HG03196 (cell line): Measurements from ENCODE around the gene SEMG2.

ENCODE experiments used
- ATAC-seq: cut with Tn5 transposase; IDR thresholded peaks from one replicate; pipeline ENCODE4 v1.9.1; 2021; ENCODE audit not compliant: unreplicated experiment

SEMG2 gene

DNA sequence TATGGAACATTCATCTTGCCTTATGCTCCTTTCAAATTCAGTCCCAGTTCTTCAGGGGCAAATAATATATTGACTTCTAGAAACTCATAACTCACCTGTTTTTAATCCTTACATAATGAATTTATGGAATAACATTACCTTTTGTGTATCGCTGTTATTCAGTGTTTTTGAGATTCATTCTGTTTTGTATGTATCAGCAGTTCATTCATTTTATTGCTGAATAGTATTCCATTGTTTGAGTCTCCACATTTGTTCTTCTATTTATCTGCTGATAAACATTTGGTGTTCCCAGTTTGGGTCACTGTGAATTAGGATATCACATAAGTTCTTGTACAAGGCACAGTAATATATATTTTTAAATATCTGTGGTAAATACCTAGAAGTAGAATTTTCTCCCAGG is 5.1 kb downstream of the SEMG2 start:
- no peak for ATAC-seq

DNA sequence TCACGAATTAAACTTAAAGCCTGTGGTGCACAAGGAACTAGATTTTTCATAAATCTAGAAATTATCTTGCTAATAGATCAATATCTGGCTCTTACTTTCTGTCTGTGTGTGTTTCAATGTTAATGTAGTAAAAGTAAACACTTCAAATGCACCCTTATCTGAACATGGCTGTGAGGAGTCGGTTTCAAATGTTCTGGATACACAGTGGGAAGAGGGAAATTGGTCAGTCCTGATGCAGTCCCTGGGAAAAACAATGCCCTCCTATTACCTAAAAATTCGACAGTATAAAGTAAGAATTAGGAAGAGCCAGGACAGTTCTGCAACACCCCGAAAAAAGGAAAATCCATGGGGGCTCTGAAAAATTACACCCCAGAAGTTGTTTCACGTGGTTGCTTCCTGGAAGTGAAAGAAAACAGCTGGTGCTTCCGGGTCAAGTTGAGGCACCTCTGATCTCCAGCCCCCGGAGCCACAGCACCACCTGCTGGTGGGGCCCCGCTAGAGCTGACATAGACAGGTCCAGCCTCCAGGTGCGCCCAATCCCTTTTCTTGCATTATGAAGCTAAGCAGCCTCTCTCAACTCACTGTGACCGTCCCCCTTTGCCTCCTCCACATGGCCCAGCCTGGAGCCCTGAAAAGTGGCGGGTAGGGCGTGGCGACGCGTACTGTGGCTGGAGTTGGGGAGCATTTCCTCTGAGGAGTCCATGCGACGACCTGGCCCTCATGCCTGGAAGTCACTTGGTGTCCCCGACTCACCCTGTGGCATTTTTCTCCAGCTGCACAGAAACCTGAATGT is 8.3 kb downstream of the SEMG2 start:
- no peak for ATAC-seq

DNA sequence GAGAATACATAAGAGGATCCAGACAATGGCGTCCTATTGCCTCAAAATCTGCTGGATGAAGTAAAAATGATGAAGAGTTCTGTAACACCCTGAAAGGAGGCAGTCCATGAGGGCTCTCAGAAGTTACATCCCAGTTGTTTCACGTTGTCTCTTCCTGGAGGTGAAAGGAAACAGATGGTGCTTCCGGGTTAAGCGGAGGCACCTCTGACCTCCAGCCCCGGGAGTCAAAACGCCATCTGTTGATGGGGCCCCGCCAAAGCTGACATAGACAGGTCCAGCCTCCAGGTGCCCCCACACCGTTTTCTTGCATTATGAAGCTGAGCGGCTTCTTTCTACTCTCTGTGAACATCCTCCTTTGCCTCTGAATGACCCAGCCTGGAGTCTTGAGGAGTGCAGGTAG is 9.5 kb downstream of the SEMG2 start:
- ATAC-seq = no peak

DNA sequence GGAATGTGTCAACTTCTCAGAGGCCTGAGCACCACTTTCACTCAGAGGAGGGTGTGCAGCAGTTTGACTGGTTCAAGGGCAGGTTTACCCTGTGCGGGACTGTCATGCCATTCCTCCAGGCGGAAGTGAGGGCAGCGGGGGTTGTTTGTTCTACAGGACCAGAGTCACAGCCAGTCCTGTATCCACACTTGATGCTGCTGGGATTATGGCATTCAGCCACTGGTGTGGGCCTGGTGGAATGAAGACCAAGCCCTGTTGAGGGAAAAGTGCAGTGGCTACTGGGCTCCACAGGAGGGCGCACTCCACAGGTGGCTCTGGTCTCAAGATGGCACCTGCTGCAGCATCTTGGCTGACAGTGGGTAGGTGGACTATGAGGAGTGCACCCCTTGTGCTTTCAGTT is 14.8 kb downstream of the SEMG2 start:
- no peak for ATAC-seq

DNA sequence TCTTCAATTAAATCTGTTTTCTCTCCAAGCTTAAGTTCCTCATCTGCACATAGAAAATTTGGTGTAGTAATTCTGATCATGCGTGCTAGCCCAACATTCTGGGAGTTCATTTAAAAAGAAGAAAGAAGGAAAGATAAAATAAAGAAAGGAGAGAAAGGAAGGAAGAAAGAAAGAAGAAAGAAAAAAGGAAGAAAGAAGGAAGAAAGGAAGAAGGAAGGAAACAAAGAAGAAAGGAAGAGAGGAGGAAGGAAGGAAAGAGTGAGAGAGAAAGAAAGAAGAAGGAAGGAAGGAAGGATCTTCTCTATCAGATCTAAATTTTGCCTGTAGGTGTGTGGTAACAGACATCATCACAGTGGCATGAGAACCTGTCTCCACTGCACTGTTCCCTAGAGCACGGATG is 17.0 kb downstream of the SEMG2 start:
- no peak for ATAC-seq

DNA sequence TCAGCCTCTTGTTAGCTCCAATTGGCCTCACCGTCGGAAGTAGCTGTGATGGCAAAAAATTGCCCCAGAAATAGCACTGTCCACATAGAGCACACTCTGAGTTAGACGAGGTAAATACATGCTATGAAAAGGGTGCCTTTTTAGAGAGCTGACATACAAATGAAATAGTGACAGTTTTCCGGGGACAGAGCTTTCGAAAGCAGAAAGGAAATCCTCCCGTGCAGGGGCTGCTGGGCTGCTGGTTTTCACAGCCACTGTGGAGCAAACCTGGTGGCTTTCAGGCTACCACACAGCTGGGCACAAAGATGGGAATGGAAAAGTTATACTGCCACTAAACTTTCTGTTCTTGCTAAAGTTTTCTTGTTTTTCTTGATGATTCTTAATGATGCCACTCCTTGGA is 24.9 kb downstream of the SEMG2 start:
- ATAC-seq = no peak

DNA sequence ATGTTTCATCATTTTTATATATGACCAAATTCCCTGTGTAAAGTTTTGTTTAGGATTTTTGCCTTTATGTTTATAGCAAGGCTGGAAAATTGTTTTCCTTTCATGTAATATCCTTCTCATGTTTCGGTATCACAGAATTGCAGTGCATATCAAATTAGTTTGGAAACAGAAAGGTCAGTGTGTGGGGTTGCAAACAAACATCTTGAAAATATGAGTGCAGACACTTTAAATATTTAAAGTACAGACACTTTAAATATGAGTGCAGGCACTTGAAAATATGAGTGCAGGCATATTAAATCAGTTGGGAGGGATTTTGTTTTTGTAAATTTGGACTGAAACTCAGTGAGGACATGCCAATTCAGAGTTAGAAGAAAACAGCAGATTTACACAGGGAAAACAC is 26.7 kb downstream of the SEMG2 start:
- no peak for ATAC-seq

DNA sequence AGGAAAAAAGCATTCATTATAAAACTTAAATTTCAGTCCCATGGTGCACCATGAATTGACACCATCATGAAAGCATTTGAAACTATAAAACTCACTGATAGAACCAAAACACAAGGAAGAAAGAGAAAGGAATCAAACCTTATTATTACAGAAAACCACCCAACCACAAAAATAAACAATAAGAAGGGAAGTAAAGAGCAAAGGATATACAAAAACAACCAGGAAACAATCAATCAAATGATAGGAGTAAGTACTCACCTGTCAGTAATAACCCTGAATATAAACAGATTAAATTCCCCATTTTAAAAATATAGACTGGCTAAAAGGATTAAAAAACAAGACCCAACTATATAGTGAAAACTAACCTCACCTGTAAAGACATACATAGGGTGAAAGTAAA is 27.4 kb downstream of the SEMG2 start:
- ATAC-seq = no peak

DNA sequence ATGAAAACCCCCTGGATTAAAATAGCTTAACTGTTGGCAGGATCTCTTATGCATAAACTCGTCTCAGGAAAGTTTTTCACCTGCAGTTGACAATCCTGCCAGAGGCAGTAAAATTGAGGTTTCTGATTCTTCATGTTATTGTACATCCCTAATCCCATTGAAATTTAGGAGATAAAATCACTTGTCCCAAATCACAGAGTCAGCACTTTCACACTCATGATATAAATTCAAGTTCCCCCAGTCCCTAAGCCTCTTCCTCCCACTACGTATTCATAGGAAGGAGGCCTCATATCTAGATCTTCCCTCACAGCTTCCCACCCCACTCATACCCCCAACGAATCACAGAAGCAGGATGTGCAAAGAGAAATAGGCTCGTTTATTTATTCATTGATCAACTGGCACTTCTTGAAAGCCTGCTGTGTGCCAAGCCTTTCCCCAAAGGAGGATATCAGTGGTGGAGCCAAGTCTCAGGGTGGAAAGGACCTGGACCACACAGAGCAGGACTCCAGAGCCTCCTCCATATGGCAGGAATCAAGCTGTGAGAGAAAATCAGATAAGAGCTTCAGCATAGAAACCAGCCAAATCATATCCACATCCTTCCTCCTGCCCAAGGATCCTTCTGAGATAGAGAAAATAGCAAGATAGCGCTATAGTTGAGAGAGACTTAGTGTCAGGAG is 30.8 kb downstream of the SEMG2 start:
- no peak for ATAC-seq

DNA sequence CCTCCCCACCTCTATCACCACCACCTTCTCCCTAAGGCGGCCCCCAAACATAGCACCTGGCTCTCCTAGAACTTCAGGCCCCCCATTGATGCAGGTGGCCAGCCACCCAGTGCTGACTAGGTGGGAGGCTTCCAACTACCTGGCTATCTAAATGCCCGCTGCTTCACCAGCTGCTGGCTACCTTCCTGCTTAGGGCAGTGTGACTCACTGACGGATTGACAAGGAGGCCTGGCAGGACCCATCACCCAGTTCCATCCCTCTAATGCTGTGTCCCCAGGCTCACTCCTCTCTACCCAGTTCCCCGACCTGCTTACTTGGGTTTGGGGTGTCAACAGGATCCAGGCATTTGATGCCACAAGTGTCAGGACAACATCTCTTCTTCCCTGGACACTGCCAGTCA is 32.1 kb downstream of the SEMG2 start:
- ATAC-seq = no peak

DNA sequence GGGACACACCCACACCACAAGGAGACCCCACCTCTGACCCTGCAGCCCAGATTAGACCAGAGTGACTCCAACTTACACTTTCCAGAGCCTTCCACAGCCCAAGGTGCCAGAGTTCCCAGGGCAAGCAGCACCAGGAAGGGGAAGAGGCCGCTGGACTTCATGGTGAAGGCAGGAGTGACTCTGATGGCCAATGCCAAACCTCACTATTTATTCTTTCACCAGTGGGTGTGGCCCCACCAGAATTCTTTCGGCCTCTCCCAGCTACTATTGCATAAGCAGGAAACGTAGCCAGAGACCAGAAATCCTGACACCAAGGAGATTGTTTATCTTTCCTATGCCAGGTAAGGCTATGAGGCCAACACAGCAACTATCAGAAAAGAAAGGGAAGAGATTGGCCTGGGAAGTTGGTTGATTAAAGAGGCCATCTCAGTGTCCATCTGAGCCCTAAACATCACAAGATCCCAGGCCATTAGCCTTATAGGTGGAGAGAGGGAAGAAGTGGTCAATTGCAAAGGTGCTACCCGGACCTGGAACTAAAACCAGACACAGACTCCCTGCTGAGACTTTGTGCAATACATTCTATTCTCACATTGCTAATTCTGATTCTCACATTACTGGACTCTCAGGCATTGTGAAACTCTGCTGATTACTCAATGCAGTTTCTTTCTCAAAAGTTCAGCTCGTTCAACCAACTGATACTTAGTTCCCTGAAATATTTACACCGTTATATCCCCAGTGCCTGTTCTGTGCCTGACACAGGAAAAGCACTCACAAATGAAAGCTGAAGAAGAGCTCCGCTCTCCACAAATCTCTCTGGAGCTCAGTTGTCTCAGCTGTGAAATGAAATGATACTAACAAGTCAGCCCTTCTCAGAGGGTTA is 33.5 kb downstream of the SEMG2 start, which contains the start of gene SLPI:
TSS of gene SLPI (minus strand) at position 182 of the 880 bp plus-strand sequence. CDS start at position 161, 21 bp downstream.
- no peak for ATAC-seq

DNA sequence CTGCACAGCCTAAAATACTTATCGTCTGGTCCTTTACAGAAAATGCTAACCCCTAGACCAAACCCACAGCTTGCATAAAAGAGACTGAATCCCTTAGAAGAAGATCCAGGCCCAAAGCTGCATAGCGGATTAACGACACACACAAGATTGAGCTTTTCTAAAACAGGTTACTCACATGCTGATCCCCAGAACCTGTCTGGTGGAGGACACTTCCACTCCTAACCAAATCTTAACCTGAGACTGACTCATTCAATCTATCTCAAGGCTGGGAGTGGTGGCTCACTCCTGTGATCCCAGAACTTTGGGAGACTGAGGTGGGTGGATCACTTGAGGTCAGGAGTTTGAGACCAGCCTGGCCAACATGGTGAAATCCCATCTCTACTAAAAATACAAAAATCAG is 36.0 kb downstream of the SEMG2 start:
- no peak for ATAC-seq

DNA sequence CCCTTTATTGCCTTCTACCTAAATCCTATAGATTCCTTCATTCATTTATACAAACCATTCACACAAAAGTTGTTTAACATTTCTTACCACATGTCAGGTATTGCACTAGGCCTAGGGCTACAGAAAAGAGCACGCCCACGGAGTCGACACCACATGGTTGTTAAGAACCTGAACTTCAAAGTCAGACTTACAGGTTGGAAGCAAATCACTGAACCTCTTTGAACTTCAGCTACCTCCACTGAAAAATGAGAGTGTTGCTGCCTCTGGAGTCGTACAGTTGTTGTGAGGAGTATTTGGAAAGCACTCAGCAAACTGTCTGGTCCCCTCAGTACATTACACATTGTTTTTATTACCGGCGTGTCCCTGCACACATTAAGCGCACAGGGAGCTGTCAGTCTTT is 36.5 kb downstream of the SEMG2 start:
- ATAC-seq = no peak

DNA sequence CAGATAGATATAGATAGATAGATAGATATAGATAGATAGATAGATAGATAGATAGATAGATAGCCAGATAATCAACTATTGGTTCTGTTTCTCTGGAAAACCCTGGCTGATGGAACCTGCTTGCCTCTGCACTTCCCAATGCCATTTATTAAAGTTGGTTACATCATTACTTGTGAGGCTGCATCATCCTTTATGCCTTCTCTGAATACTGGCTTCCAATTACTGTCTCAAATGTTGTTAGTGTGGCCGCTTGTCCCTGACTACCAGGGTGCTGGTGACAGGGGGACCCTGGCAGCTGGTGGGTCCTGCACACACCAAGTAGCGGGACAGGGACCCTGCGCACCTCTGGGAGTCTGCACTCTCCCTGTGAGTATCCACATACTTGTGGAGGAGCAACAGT is 37.1 kb downstream of the SEMG2 start:
- no peak for ATAC-seq

DNA sequence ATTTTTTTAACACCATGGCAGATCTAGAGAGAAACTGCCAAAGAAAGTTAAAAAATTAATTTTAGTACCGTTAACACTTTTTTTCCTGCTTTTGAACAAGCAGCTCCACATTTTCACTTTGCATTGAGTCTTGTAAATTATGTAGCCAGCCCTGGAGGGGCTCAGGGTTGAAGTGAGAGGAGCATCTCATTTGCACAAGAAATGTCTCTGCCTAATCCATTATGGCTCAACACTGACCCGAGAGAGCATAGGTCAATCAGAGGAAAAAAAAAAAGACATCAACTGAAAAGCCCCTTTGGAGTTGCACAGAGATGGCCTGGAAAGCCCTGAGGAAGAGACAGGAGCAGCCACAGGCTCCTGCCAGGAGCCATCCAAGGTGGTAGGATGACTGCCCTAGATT is 37.5 kb downstream of the SEMG2 start:
- ATAC-seq = no peak

DNA sequence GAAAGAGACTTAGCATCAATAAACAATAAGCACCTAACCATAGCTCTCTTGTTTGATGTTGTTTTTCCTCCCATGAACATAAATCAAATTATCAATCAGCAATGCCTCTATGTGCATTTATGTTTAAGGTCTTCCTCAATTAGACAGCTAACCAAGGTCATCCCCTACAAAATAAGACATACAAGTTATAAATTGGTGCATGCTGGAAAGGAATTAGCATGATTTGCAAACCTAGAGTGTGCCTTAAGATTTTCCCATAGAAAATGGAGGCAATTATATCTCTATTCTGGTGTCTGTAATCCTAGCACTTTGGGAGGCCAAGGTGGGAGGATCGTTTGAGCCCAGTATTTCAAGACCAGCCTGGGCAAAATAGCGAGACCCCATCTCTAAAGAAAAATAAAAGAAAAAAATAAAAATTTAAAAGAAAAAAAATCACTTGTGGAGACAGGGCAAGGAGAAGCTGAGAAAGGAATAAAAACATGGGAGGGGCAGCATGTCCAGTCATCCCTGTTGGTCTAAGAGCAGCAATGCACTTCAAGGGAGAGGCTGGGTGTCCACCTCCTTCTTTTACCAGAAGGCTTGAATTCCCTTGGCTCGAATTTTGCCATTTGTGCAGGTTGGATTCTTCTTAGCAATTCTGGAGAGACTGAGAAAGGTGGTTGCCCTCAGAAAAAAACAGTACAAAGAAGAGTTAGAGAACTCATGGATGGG is 42.5 kb downstream of the SEMG2 start:
- ATAC-seq = no peak

DNA sequence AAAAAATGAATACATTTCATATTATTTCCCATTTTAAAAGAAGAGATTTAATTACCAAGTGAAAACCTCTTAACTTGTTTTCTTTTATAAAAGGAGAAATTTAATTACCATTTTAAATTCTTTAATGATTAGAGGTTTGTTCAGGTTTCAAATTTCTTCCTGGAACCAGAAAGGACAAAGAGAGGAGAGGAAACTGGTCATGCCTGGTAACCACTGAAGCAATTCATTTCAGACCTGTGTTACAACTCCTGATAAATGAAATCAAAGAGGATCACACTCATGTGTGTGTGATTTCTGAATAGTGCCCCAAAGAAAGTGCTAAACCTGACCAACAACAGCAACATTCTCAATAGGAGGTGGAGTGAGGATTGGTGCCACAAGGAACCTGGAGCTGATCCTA is 45.8 kb downstream of the SEMG2 start:
- no peak for ATAC-seq

DNA sequence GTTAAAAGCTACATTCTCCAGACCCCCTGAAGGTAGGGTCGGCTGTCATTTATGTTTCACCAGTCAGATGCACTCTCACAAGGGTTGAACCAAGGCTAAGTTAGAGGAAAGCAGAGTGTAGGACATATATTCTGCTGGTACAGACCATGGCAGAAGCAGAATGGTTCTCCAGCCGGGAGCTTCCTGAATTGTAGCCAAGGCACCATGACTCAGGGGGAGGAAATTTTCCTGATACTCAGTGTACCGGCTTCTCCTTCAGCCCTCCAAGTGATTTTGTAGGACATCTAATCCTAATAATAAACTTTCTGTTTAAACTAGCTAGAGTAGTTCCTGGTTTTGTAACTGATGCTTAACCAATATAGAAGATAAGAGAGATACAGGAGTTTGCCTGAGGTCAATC is 47.4 kb downstream of the SEMG2 start:
- no peak for ATAC-seq

DNA sequence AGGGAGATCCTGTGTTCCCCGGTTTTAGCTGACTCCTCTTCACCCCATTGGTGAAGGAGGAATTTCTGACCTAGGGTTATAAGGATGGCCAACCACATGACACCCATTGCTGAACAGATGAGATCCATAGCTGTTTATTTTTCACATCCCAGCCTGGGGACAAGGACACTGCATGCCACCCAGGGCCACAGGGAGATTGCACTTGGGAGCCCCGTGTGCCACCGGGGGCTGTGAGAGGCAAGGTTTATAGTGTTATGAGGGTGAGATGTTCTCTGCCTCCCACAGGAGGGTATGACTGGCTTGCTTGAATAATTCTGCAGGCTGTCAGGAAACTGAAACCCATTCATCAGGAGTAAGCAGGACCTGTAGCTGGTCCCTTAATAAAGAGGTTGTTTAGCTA is 47.9 kb downstream of the SEMG2 start:
- ATAC-seq = no peak

DNA sequence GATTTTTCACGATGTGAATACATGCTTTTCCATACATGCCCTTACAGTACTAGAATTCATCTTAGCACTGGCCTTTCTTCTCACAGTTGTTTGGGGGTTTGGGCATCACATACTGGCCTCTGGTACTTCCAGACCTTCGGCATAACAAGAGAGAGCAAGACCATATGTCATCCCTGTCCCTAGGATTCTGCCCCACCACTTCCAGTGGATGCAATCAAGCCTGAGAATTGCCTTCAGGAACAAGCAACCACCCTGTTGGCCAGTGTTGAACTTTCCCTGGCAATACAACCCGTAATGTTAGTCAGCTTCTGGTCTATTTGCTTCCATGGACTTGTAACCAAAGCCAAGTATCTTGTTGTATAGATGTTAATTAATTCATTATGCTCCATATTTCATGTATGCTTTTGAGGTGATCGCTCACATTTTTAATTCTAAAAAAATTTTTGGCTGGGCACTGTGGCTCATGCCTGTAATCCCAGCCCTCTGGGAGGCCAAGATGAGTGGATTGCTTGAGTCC is 48.6 kb downstream of the SEMG2 start:
- ATAC-seq = no peak
